Ishikawa (cell line): Measurements from ENCODE around the gene FHIT.

Experiments
- EP300 ChIP-seq: IDR thresholded peaks from 2 replicates; pipeline ENCODE4 v1.6.1; 2012; ENCODE audit warnings: borderline replicate concordance
- MAX ChIP-seq: IDR thresholded peaks from 2 replicates; pipeline ENCODE4 v1.6.1; 2012
- TAF1 ChIP-seq: IDR thresholded peaks from 2 replicates; pipeline ENCODE4 v1.6.1; 2012; ENCODE audit warnings: low read depth, mild to moderate bottlenecking
- TF ChIP-seq, protein P1 (sequence below): IDR thresholded peaks from 2 replicates; pipeline ENCODE4 v1.6.1; 2012; ENCODE audit warnings: low read depth, mild to moderate bottlenecking

DNA sequence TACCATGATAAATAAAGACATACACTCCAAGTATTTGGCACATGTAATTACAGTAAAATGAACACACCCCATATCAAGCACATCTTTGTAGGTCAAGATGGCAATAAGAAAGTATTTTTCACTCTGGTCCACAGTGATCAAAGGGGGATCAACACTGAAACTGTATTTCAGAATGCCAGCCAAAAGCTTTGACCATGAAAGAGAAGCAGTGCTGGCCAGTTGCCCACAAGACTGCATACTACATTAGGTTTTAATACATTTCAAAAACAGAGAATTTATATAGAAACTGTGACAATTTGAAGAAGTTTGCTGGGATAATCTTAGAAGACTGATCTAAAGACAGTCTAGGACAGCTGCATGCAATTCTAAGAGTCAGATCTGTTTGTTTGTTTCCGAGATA is 1035.3 kb downstream of the FHIT start:
- no peak for TF ChIP-seq MAX
- TF ChIP-seq TAF1: no peak
- TF ChIP-seq, protein P1, sequence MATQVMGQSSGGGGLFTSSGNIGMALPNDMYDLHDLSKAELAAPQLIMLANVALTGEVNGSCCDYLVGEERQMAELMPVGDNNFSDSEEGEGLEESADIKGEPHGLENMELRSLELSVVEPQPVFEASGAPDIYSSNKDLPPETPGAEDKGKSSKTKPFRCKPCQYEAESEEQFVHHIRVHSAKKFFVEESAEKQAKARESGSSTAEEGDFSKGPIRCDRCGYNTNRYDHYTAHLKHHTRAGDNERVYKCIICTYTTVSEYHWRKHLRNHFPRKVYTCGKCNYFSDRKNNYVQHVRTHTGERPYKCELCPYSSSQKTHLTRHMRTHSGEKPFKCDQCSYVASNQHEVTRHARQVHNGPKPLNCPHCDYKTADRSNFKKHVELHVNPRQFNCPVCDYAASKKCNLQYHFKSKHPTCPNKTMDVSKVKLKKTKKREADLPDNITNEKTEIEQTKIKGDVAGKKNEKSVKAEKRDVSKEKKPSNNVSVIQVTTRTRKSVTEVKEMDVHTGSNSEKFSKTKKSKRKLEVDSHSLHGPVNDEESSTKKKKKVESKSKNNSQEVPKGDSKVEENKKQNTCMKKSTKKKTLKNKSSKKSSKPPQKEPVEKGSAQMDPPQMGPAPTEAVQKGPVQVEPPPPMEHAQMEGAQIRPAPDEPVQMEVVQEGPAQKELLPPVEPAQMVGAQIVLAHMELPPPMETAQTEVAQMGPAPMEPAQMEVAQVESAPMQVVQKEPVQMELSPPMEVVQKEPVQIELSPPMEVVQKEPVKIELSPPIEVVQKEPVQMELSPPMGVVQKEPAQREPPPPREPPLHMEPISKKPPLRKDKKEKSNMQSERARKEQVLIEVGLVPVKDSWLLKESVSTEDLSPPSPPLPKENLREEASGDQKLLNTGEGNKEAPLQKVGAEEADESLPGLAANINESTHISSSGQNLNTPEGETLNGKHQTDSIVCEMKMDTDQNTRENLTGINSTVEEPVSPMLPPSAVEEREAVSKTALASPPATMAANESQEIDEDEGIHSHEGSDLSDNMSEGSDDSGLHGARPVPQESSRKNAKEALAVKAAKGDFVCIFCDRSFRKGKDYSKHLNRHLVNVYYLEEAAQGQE: no peak
- no peak for TF ChIP-seq EP300
